ENCODE data around the gene SNX25.
"Not testable (repeated sequence)": the region's sequence is repeated elsewhere in the genome, so short reads cannot be mapped to it uniquely, and the experiment has no call there.

SNX25 gene

DNA sequence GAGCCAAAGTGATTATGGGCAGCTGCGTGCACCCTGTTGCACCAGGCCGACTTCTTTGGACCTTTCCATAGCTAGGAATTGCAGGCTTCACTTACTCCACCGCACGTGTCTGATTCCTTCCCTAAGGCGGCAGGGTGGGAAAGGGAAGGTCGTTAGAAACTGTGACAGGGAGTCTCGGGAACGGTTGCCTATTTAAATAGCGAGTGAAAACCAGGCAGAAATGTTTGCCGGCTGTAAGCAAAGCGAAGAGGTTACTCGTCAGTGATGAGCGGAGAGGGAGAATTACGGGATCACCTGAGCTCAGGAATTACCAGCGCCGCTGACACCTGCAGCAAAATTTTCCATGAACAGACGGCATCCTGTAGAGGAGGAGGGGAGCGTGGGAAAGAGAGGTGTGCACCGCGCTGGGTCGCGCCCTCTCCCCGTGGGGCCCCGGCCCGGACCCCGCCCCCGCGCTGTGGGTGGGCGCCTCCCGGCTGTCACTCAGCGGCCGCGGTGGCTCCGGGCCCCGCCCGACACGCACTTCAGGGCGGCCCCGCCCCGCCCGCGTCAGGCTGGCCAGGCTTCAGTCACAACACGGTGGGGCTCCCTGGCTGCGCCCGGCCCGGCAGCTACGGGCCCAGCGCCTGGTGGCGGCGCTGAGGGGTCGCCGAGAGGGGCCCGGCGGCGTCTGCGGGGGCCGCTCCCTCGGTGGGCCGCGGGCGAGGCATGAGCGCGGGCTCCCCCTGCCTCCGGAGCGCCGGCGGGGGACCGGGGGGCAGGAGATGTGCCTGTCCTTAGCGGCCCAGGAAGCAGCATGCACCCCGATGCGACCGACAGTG lies at the start of gene SNX25:
SNX25 (plus strand) TSS at position 568 of the 821 bp plus-strand sequence; CDS start at position 797, 229 bp downstream.
- peak; percentile 85 for DNase-seq (ENCODE audit: low spot score)

DNA sequence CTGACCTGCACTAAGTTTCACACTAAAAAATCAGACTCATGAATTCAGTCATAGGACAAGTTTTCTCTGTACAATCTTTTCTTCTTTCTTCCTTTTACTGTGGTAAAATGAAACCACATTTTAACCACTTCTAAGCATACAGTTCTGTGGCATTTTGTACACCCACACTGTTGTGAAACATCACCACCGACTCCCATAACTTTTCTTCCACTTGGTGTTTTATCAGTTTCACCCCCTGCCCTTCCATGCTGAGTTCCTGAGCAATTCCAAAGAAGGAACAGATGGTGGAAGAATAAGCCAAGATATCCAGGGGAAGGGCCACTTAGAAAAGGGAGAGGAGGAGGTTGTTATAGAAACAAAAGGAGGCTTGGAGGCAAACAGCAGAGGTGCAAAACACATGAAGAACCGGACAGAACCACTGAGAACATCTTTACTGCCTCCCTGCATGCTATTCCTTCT lies 43.8 kb upstream of the SNX25 start:
- no peak for DNase-seq (ENCODE audit: low spot score)

DNA sequence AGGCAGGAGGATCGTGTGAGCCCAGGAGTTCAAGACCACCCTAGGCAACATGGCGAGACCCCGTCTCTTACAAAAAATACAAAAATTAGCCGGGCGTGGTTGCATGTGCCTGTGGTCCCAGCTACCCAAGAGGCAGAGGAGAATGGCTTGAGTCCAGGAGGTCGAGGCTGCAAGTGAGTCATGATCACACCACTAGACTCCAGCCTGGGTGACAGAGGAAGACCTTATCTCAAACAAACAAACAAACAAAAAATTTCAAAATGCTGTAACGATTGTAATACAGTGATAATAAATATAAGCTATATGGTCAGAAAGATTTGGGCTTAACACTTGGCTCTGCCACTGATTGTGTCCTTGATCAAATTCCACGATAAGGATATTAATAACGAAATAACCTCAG lies 42.2 kb upstream of the SNX25 start:
- no peak for DNase-seq (ENCODE audit: low spot score)

DNA sequence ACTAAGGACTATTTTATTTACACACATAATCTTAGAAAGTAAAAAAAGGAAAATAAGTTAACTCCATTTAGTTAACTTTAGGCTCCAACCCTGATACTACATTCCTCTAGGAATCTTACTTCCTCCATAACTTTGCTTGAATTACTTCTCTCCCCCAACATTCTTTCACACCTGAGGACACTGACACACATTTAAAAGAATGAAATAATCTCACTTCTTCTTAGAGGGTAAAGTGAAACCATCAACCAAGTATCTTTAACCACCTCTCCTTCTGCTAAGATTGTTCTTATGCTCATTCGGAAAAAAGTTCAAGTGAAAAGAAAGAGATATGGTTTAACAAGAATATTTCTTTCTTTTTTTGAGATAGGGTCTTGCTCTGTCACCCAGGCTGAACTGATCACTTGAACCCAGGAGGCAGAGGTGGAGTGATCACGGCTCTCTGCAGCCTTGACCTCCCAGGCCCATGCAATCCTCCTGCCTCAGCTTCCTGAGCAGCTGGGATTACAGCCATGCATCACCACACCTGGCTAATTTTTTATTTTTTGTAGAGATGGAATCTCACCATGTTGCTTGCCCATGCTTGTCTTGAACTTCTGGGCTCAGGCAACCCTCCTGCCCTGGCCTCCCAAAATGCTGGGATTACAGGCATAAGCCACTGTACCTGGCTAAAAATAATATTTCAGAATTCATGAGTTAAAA lies 37.9 kb upstream of the SNX25 start:
- DNase-seq (ENCODE audit: low spot score), result no peak

DNA sequence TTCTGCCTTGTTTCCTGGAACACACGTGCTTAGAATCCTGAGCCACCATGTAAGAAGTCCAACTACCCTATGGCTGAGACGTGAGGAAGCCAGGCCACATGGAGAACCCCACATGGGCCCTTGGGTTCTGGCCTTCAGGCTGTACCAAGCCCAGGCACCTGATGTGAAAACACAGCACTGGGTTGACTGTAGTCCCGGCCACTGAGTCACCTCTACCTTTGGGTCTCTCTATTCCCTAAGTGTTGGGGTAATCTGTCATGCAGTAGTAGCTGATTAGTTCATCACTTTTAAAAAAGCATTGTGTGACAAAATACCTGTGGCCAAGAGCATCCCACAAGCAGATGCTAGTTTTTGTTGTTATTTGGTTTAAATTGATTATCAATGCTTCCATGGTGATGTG lies 29.9 kb upstream of the SNX25 start:
- no peak for DNase-seq (ENCODE audit: low spot score)

DNA sequence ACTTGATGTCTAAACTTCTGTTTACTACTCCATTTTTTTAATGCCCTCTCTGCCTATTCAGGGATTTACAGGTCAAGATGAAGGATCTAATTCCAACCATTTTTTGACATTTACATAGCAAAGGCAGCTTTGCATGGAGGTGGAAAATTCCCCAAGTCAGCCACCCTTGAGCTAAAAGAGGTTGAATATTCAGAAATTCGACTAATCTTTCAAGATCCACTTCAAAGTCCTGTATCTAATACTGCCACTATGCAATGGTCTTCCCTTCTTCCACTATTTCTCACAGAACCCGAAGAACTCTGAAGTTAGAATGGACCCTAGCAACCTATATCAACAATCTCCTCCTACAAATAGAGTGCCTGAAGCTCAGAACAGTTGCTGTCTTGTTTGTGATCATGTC lies 27.2 kb upstream of the SNX25 start:
- DNase-seq (ENCODE audit: low spot score), result no peak

DNA sequence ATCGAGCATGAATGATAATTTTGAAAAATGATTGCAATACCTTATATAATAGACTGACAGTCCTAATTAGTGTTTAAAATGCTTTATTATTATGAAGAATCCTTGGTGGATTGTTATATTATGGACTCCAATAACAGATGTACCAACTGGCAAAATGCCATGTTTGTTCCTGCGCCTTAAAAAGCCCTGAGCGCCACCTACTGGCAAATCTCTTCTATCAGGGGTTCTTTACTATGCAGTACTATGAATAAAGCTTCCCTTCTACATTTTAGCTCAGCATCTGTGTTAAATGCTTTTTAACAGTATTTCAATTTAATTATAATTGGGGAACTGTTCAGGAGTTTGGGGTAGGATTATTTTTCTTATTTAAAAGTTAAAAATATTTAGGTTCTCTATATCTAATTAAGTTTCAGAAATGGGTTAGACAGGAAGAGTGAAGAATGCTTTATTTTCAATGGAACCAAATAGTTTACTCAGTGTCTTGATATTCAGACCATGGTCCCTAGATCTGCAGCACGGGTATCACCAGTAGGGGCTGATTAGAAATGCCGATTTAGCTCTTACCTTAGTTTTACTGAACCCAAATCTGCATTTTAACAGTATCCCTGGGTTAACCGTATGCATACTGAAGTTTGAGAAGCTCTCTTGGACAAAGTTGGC lies 25.6 kb upstream of the SNX25 start:
- peak; percentile 56 for DNase-seq (ENCODE audit: low spot score)

DNA sequence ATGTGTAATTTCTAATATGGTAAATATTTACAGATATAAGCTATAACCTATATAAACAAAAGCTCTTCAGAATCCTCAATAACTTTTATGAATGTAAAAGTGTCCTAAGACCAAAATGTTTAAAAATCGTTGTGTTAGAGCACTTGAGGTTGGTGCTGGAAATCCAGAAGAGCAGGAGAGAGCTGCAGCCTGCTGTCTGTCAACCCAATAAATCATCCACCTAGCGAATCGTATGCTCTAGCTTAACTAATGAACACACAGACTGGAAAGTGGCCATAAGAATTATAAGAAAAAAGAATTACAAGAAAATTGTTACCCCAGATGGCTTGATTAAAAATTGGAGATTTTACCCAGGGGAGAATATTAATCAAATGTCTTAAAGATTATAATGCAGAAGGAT lies 22.6 kb upstream of the SNX25 start:
- DNase-seq (ENCODE audit: low spot score), result no peak

DNA sequence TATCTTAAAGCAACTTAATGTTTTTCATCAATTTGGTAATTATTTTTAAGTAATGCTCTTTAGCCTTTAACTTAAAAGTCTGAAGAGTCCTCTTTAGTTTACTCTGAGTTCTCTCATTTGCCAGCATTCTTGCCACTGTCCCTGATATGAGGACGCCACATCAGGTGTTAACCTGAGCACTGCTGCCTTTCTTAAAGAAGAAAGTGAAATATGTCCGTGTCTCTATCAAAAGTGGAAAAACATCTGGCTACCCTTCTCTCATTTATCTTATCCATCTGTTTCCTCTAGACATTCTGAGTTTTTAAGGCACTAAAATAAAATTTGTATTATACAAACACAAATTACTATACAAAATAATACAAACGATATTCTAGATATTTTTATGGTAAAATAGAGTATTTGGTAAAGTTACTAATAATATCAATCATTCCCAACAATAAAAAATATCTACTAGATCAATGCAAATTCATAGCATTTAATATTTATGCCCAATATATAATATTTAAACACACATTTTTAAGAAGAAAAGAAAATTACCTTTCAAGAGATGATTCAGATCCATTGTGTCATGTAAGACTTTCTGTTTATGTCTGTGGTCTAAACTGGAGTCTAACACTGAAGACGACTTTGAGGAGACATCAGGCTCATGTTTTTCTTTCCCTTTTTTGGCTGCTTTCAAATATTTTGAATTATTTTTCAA lies 19.6 kb upstream of the SNX25 start:
- DNase-seq (ENCODE audit: low spot score), result no peak

DNA sequence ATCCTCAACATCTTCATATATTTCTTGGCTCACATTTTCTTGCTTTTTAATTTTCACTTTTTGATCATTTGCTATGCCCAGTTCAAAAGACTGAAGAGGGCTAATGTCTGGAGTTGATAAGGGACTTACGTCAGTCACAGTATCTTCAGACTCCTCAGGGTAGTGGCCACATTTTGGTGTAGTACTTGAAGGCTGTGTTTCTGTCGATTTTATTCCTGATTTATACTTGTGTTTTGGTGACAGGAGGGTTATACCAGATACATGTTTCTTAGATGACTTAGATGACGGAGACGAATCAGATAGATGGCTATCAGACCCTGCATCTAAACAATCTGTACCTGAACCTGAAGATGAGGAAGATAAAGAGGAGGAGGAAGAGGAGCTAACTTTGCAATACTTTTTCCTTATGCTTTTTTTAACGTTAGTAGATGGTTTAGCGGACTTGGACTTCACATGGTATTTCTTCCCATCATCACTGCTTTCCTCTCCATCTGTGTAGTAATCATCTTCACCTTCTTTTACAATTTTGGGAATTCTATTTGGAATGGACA lies 19.0 kb upstream of the SNX25 start:
- DNase-seq (ENCODE audit: low spot score), result no peak

DNA sequence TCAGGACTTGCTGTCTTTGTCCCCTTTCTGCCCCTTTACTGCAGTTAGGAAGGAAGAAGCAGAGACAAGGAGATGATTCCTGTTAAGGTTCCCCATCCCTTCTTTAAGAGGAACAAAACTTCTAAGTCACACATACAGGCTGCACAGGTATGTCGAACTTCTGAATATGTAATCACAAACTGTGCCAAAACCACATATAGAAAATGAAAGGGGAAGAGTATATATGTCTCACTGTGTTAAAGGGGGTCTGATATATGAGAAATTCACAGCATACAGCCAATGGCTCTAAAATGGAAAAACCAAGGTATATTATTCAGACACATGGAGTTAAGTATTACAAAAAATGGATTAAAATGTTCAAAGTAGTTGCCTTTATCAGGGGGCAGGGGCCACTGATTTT lies 17.3 kb upstream of the SNX25 start:
- no peak for DNase-seq (ENCODE audit: low spot score)

DNA sequence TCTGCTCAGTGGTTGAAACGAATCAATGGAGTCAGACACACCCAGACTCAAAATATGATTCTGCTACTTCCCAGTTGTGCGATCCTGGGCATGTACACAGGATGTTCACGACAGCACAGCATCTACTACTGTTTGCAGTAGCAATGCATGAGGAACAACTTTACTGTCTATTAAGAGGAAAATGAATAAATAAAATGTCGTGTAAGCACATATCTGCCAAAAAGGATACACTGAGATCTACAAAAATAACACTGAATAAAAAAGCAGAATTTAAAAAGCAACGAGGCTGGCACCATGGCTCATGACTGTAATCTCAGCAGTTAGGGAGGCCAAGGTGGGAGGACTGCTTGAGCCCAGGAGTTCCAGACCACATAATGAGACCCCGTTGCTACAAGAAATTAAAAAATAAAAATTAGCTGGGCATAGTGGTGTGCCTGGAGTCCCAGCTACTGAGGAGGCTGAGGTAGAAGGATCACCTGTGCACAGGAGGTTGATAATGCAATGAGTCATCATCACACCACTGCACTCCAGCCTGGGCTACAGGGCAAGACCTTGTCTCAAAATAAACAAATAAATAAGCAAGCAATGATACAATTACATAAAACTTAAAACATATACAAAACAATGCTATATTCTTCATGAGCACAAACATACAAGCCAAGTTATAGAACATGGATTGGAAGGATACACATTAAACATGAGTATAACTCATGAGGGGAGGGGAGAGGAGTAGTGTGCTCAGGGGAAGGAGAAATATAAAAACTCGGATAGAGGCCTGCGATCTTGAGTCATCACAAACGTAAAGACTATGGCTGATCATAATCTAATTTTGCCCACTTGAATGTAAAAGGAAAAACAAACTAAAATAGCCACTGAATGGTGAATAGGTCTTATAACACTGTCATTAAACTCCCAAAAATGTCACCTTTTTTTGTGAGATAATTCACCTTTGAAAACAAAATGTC lies 14.2 kb upstream of the SNX25 start:
- DNase-seq (ENCODE audit: low spot score), result no peak

DNA sequence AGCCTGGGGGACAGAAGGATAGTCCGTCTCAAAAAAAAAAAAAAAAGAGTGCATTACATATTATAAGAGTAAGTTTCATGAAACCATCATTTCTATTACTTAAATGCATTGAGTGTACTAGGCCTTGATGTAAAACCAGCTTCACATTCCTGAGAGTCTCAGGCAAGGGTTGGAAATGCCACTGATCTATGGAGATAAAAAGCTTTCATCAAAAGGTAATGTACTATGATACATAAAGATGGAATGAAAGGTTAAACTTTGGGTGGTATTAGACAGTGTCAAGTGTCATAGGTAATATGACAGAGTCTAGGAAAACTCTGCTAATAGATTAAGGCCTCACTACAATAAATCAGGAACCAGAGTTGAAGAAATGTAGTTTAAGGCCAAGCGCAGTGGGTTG lies 13.0 kb upstream of the SNX25 start:
- no peak for DNase-seq (ENCODE audit: low spot score)

DNA sequence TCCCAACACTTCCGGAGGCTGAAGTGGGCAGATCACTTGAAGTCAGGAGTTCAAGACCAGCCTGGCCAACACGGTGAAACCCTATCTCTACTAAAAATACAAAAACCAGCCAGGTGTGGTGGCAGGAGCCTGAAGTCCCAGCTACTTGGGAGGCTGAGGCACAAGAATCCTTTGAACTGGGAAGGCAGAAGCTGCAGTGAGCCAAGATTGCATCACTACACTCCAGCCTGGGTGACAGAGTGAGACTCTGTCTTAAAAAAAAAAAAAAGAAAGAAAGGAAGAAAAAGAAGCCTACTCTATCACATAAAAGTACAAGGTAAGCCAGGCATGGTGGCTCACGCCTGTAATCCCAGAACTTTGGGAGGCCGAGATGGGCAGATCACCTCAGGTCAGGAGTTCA lies 11.2 kb upstream of the SNX25 start:
- not testable (repeated sequence) for DNase-seq (ENCODE audit: low spot score)

DNA sequence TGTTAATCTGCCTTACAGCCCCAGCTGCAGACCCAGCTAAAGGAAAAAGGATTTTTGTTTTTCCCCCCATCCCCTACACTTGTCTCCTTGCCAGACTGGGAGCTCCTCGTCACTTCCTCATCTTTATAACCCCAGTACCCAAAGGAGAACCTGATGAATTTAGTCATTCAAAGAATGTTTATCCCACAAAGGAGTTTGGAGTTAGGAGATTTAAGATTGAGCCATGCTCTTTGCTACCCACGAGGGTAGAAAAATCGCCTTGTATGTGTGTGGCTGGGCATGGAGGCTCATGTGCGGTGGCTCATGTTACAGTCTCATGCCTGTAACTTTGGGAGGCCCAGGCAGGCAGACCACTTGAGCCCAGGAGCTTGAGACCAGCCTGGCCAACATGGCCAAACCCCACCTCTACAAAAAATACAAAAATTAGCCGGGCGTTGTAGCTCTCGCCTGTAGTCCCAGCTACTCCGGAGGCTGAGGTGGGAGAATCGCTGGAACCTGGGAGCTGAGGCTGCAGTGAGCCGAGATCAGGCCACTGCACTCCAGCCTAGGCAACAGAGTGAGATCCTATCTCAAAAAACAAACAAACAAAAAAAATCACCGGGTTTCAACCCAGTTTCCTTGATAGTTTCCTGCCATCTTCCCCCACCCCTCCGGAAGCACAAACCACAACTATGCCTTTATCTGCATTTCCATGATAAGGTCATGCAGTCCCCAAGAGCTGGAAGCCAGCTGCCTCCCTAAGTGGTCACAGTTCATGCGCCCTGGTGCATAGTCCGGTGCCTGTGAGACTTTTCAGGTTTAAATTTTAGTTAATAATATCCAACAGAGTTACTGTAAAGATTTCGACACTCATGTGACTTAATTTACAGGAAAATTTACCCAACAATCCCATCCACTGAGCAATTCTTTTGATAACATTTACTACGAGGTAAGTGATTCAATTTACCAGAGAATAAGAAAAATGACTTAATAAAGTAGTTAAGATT lies 7.1 kb upstream of the SNX25 start:
- peak; percentile 23 for DNase-seq (ENCODE audit: low spot score)

DNA sequence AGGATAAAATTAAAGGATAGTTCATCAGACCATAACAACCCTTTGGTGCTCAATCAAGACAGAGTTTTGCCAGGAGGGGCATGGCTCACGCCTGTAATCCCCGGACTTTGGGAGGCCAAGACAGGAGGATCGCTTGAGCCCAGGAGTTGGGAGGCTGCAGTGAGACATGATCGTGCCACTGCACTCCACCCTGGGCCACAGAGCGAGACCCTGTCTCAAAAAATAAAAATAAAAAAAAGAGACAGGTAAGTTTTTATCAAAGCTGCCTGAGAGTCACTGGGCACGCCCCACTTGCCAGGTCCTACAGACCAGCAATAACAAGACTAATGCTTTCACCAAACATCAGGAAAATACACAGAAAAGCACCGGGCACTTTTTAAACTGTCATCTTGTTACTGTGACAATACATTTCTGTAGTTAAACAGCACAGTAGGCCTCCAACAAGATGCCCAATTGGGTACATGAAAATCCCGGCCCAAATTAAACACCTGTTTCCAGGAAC lies 6.4 kb upstream of the SNX25 start:
- no peak for DNase-seq (ENCODE audit: low spot score)

DNA sequence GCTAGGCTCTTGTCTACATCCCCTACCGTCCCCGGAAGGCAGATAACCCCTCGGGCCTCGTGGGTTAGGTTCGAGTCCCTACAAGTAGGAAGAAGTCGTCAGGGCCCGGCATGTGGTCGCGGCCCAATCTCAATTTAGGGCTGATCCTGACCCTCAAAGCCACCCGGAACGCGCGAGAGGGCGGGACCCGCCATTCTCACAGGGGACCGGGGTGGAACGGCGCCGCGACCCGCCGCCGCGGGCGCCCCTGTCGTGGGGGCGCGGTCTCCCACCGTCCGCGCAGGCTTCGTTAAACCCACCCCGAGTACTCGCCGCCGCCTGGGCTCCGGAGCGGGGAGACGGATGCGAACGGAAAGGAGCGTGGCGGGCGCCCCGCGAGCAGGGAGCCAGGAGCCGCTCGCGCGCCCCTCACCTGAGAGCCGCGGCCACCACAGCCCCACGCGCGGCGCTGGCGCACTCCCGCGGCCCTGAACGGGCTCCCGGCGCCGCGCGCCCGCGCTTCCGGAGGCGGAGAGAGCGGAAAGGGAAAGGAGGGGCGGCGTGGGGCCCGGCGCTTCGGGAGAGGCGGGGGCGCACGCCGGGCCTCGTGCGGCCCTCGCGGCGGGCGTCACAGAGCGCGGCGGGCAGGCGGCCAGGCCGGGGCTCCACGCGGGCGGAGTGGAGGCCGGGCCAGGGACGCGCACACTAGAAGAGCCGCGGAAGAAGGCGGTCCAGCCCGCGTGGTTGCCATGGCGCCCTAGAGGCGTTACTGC lies 5.7 kb upstream of the SNX25 start, which contains the start of gene CFAP97:
CFAP97 (minus strand) TSS at position 515 of the 752 bp plus-strand sequence. CDS start 12,804 bp downstream, outside the sequence.
- DNase-seq (ENCODE audit: low spot score), result peak; percentile 97

DNA sequence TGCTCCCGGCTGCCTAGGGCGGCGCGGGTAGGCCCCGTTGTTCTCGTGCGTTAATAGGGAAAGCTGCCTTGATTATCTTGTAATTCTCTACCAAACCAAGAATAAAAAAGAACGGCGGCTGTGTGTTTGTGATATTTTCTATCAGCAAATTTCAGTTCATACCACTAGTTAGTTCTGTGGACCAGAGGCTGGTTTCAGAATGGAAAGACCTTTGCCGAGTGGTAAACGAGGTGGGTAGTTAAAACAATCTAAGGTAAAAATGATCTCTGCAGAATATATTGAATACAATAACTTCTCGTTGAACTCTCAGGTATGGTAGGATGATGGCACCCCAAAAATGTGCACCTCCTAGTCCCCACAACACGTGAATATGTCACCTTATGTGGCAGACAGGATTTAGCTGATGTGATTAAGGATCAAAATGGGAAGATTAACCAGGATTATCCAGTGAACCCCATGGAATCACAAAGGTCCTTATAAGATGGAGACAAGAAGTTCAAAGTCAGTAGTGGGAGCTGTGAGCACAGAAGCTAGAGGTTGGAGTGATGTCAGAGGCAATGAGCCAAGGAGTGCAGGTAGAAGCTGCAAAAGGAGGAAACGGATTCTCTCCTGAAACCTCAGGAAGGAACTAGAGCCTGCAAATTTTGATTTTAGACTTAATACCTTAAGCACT lies 5.0 kb upstream of the SNX25 start:
- no peak for DNase-seq (ENCODE audit: low spot score)
